Measurements from ENCODE around the gene MYO10.

The MYO10 gene

DNA sequence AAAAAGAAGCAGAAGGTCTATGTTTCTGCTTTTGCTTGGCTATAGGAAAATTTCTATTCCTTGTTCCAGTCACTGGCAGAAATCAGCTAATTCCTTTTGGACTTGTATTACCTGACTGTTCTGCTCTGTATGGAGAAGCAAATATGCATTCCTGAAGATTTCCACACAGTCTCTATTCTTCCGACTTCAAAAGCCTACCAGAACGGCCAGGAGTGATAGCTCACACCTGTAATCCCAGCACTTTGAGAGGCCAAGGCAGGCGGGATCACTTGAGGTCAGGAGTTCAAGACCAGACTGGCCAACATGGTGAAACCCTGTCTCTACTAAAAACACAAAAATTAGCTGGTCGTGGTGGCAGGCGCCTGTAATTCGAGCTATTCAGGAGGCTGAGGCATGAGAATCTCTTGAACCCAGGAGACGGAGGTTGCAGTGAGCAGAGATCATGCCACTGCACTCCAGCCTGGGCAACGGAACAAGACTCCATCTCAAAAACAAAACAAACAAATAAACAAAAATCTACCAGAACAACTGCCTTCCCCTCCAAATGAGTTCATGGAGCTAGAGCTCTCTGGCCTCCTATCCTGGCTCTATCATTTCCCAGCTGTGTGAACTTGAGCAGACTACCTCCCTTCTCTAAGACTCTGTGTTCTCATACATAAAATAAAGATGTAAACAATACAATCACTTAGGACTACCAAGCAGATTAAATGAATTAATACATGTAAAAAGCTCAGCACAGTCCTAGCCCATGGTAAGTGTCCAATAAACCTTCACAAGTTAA lies 17.0 kb downstream of the MYO10 start:
- H3K4me3 Mint-ChIP-seq, result no peak overlapping the region
- no peaks in the 10 kb centered on the region for H3K9me3 Mint-ChIP-seq
- peaks cover 3% of the 10 kb centered on the region for H3K27me3 Mint-ChIP-seq (ENCODE audit: low read depth)
- H3K27ac Mint-ChIP-seq, result peak overlapping the region in 2 of 3 experiments; percentile 14 to 64
- peaks cover 53% of the 10 kb centered on the region for H3K4me1 Mint-ChIP-seq
- peaks cover 26% of the 10 kb centered on the region for H3K36me3 Mint-ChIP-seq (ENCODE audit: low read depth)
- TF ChIP-seq, protein P1, sequence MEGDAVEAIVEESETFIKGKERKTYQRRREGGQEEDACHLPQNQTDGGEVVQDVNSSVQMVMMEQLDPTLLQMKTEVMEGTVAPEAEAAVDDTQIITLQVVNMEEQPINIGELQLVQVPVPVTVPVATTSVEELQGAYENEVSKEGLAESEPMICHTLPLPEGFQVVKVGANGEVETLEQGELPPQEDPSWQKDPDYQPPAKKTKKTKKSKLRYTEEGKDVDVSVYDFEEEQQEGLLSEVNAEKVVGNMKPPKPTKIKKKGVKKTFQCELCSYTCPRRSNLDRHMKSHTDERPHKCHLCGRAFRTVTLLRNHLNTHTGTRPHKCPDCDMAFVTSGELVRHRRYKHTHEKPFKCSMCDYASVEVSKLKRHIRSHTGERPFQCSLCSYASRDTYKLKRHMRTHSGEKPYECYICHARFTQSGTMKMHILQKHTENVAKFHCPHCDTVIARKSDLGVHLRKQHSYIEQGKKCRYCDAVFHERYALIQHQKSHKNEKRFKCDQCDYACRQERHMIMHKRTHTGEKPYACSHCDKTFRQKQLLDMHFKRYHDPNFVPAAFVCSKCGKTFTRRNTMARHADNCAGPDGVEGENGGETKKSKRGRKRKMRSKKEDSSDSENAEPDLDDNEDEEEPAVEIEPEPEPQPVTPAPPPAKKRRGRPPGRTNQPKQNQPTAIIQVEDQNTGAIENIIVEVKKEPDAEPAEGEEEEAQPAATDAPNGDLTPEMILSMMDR (IDR thresholded peaks at IDR 0.05; ENCODE audit: unreplicated experiment in 3 of 3), result no peak

DNA sequence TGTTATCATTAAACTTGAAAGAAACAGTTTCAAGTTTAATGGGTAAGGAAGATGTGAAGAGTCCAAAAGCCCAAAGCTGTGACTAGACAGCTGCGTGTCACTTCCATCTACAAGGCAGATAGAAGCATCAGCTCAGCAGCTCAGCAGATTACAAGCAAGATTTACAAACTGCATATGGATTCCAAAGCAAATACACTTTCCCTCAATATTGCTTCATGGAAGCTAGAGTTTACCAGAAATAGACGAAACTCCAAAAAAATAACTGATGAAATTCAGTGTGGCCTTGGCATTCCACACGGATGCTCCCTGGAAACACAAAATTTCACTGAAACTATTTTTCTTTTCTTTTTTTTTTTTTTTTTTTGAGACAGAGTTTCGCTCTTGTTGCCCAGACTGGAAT lies 17.9 kb downstream of the MYO10 start:
- H3K27me3 Mint-ChIP-seq (ENCODE audit: low read depth), result peaks cover 3% of the 10 kb centered on the region
- H3K36me3 Mint-ChIP-seq (ENCODE audit: low read depth), result peaks cover 25% of the 10 kb centered on the region
- no peak overlapping the region for H3K27ac Mint-ChIP-seq
- no peak overlapping the region for H3K4me3 Mint-ChIP-seq
- H3K4me1 Mint-ChIP-seq, result peaks cover 58% of the 10 kb centered on the region
- TF ChIP-seq, protein P1 (IDR thresholded peaks at IDR 0.05; ENCODE audit: unreplicated experiment in 3 of 3), result no peak
- no peaks in the 10 kb centered on the region for H3K9me3 Mint-ChIP-seq

DNA sequence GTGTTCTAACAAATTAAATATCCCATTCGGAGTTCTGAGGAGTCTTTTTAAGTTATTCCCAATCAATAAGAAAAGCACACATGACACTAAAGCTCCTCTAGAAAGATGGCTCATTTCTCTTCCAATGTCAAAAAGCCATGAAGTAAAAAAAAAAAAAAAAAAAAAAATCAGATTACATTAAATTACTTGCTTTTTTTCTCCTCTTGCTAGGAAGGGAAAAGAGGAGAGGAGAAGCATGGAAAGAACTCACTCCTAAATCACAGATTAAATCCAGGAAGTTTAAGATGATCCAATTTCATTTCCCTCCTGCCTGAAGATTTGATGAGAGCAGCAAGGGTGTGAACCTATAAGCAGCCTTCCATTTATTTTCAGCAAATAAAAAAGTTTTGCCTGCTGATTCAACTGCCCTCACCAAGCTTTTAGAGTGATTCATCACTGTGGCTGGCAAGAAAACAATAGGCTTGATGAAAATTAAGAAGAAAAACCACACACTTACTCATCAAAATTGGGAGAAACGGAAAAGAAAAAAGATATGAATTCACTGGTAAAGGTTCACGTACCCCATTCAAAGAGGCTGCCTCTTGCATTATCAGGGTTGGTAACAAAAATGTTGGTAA lies 19.7 kb downstream of the MYO10 start:
- H3K27ac Mint-ChIP-seq, result no peak overlapping the region
- no peak overlapping the region for H3K4me3 Mint-ChIP-seq
- peaks cover 60% of the 10 kb centered on the region for H3K4me1 Mint-ChIP-seq
- no peaks in the 10 kb centered on the region for H3K9me3 Mint-ChIP-seq
- TF ChIP-seq, protein P1 (IDR thresholded peaks at IDR 0.05; ENCODE audit: unreplicated experiment in 3 of 3), result no peak
- peaks cover 3% of the 10 kb centered on the region for H3K27me3 Mint-ChIP-seq (ENCODE audit: low read depth)
- peaks cover 26% of the 10 kb centered on the region for H3K36me3 Mint-ChIP-seq (ENCODE audit: low read depth)

DNA sequence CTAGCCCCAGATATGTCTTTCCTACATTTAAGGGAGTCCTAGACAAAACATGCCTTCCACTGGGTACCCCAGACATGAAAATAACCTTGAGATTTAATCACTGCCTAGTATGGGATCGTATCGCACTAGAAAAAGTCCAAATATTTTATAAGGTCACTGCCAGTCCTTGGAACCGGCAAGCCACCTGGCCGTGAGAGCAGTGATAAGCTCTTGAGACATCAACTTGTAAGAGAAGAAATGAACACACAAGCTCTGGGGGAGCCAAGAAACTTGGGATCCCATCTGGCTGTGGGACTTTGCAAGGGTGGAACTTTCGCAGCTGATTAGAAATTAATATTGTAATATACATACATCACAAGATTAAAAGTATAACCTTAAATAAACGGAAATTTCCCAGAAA lies 21.5 kb downstream of the MYO10 start:
- TF ChIP-seq, protein P1 (IDR thresholded peaks at IDR 0.05; ENCODE audit: unreplicated experiment in 3 of 3), result no peak
- Mint-ChIP-seq H3K4me1 (peaks cover 64% of the 10 kb centered on the region), H3K9me3 (no peaks in the 10 kb centered on the region), H3K4me3 (no peak overlapping the region), H3K36me3 (ENCODE audit: low read depth) (peaks cover 33% of the 10 kb centered on the region), H3K27ac (no peak overlapping the region), H3K27me3 (ENCODE audit: low read depth) (peaks cover 3% of the 10 kb centered on the region)

DNA sequence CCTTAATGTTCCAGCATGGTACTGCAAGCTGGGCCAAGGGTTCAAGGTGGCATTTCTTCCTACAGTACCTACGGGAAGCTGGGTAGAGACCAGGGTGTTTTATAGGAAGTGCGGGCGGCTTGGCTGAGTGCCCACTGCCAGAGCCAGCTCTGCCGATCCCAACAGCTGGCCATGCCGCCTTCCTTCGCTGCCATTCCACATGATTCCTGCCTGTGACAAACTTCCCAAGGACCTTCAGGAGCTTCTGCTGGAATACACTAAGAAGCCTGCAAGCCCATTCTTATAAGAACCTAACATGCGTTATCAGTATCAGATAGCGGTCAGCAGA lies 22.0 kb downstream of the MYO10 start:
- Mint-ChIP-seq H3K9me3 (no peaks in the 10 kb centered on the region), H3K27me3 (ENCODE audit: low read depth) (peaks cover 3% of the 10 kb centered on the region), H3K4me3 (no peak overlapping the region), H3K27ac (no peak overlapping the region), H3K36me3 (ENCODE audit: low read depth) (peaks cover 36% of the 10 kb centered on the region), H3K4me1 (peaks cover 63% of the 10 kb centered on the region)
- TF ChIP-seq, protein P1 (IDR thresholded peaks at IDR 0.05; ENCODE audit: unreplicated experiment in 3 of 3), result no peak

Data from nephron (organoid).